DND-41 (cell line): ENCODE results near the gene STRN3.

Experiments used
- ATAC-seq: fragments of 200-7000 bp; cut with Tn5 transposase; 3 replicates; pipeline ENCODE4 v1.9.1; 2021; ENCODE audit warnings: low read depth; ENCODE audit not compliant: insufficient read depth
- DNase-seq: peaks from one replicate; pipeline ENCODE4 v3.0.0-alpha.2; 2020
- H2AFZ ChIP-seq: 2 replicates; pipeline ENCODE4 v1.6.0; 2012; ENCODE audit warnings: low read depth, low read length
- H3K27ac ChIP-seq: 2 replicates; pipeline ENCODE4 v1.5.1; 2012; ENCODE audit warnings: low read length, inconsistent platforms
- H3K27me3 ChIP-seq: fragments of 200-600 bp; sonication (generic); 2 replicates; pipeline ENCODE4 v1.6.0; 2012; ENCODE audit warnings: low read length, mild to moderate bottlenecking, inconsistent platforms; ENCODE audit not compliant: insufficient read depth, poor library complexity
- H3K36me3 ChIP-seq: 2 replicates; pipeline ENCODE4 v1.5.1; 2012; ENCODE audit warnings: low read length, inconsistent platforms; ENCODE audit not compliant: insufficient read depth
- H3K4me1 ChIP-seq: 2 replicates; pipeline ENCODE4 v1.5.1; 2012; ENCODE audit warnings: mild to moderate bottlenecking, low read length; ENCODE audit not compliant: insufficient read depth
- H3K4me2 ChIP-seq: 2 replicates; pipeline ENCODE4 v1.6.0; 2012; ENCODE audit warnings: mild to moderate bottlenecking, moderate library complexity, low read length, inconsistent platforms; ENCODE audit not compliant: insufficient read depth
- H3K4me3 ChIP-seq, 2 experiments: fragments of 200-600 bp in 1 of 2; shearing (Covaris generic) in 1 of 2; 2 replicates each; pipeline ENCODE4 v1.5.1; 2012 to 2016; ENCODE audit warnings: inconsistent platforms in 2 of 2, low read length in 2 of 2, mild to moderate bottlenecking in 2 of 2, low read depth in 1 of 2, moderate library complexity in 1 of 2
- H3K79me2 ChIP-seq: 2 replicates; pipeline ENCODE4 v1.6.0; 2012; ENCODE audit warnings: low read length, inconsistent platforms; ENCODE audit not compliant: insufficient read depth
- H3K9ac ChIP-seq: 2 replicates; pipeline ENCODE4 v1.6.0; 2012; ENCODE audit warnings: low read depth, mild to moderate bottlenecking, inconsistent platforms, low read length, moderate library complexity
- H3K9me3 ChIP-seq: 2 replicates; pipeline ENCODE4 v1.5.1; 2012; ENCODE audit warnings: low read length, moderate library complexity, mild to moderate bottlenecking, inconsistent platforms; ENCODE audit not compliant: insufficient read depth, severe bottlenecking
- H4K20me1 ChIP-seq: 2 replicates; pipeline ENCODE4 v1.6.0; 2012; ENCODE audit warnings: low read length; ENCODE audit not compliant: insufficient read depth
- CTCF ChIP-seq: IDR thresholded peaks from 2 replicates; pipeline ENCODE4 v1.5.1; 2012; ENCODE audit warnings: borderline replicate concordance, low read length, moderate library complexity, mild to moderate bottlenecking; ENCODE audit not compliant: poor library complexity, severe bottlenecking; ENCODE audit errors: extremely low read depth
- EZH2 ChIP-seq: IDR thresholded peaks from 3 replicates; pipeline ENCODE4 v1.6.1; 2012; ENCODE audit warnings: borderline replicate concordance, low read depth, mild to moderate bottlenecking, moderate library complexity, low read length, inconsistent platforms; ENCODE audit not compliant: severe bottlenecking

Gene STRN3

DNA sequence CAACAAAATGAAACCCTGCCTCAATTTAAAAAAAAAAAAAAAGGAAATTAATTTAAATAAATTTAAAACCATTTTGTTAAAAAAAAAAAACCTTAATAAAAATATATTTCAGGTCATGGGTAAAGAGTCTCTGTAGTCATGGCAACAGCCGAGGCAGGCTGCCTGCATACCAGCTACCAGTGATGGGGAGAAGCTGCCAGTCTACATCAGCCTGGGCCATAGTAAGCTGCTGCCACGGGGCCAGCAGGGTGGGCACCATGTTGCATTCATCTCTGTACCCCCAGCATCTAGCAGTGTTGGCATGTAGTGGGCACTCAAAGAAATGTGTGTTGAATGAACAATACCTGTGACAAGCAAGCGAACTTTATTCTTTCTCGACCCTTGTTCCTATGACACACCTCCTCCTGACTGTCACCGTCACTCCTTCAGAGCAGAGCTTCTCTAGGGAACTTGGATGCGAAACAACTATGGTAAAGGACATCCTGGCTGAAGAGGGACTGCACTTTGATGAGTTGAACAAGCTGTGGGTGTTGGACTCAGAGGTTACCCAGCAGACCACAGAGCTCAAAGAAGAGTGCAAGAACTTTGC is 8.0 kb downstream of the STRN3 start:
- Histone ChIP-seq H3K4me3 (no peak overlapping the region), H3K79me2 (peaks cover 98% of the 10 kb centered on the region), H3K27ac (no peak overlapping the region), H3K9ac (no peak overlapping the region), H3K4me2 (no peak overlapping the region), H3K9me3 (no peaks in the 10 kb centered on the region), H4K20me1 (peaks cover 55% of the 10 kb centered on the region), H3K27me3 (no peaks in the 10 kb centered on the region), H2AFZ (no peak overlapping the region), H3K4me1 (peaks cover 12% of the 10 kb centered on the region), H3K36me3 (peaks cover 38% of the 10 kb centered on the region)
- TF ChIP-seq CTCF (no peak), EZH2 (no peak)
- ATAC-seq (no peak), DNase-seq (no peak)

- DNase-seq (no peak), ATAC-seq (no peak)
- Histone ChIP-seq H3K4me1 (no peaks in the 10 kb centered on the region), H3K36me3 (peaks cover 26% of the 10 kb centered on the region), H3K79me2 (peaks cover 96% of the 10 kb centered on the region), H4K20me1 (peaks cover 50% of the 10 kb centered on the region), H3K9me3 (no peaks in the 10 kb centered on the region), H3K4me3 (no peak overlapping the region), H3K27me3 (no peaks in the 10 kb centered on the region), H2AFZ (no peak overlapping the region), H3K27ac (no peak overlapping the region), H3K9ac (no peak overlapping the region), H3K4me2 (no peak overlapping the region)
- no peak for TF ChIP-seq CTCF
- TF ChIP-seq EZH2, result no peak
These were observed 12.3 kb downstream of the STRN3 start for GRCh38 chr14:31013841-31014240.

GRCh38 chr14:31010935-31011334 is 15.2 kb downstream of the STRN3 start:
- no peak overlapping the region for H2AFZ ChIP-seq
- TF ChIP-seq EZH2 (no peak), CTCF (no peak)
- ATAC-seq, result no peak
- H3K36me3 ChIP-seq, result peaks cover 24% of the 10 kb centered on the region
- DNase-seq, result no peak
- H3K27me3 ChIP-seq, result no peaks in the 10 kb centered on the region
- H4K20me1 ChIP-seq, result peaks cover 50% of the 10 kb centered on the region
- no peaks in the 10 kb centered on the region for H3K9me3 ChIP-seq
- peaks cover 96% of the 10 kb centered on the region for H3K79me2 ChIP-seq
- H3K4me2 ChIP-seq, result no peak overlapping the region
- no peaks in the 10 kb centered on the region for H3K4me1 ChIP-seq
- no peak overlapping the region for H3K9ac ChIP-seq
- H3K27ac ChIP-seq, result no peak overlapping the region
- H3K4me3 ChIP-seq, result no peak overlapping the region

GRCh38 chr14:31009836-31010574 is 16.2 kb downstream of the STRN3 start:
- no peak for TF ChIP-seq CTCF
- no peak for TF ChIP-seq EZH2
- peaks cover 96% of the 10 kb centered on the region for H3K79me2 ChIP-seq
- H3K4me2 ChIP-seq, result no peak overlapping the region
- H3K9me3 ChIP-seq, result no peaks in the 10 kb centered on the region
- no peaks in the 10 kb centered on the region for H3K27me3 ChIP-seq
- ATAC-seq (no peak), DNase-seq (no peak)
- H2AFZ ChIP-seq, result no peak overlapping the region
- peaks cover 32% of the 10 kb centered on the region for H3K36me3 ChIP-seq
- H3K4me3 ChIP-seq, result no peak overlapping the region
- no peak overlapping the region for H3K27ac ChIP-seq
- no peaks in the 10 kb centered on the region for H3K4me1 ChIP-seq
- H3K9ac ChIP-seq, result no peak overlapping the region
- H4K20me1 ChIP-seq, result peaks cover 43% of the 10 kb centered on the region
